ENCODE results near the gene KRTAP5-5.

GRCh38 chr11:1665313-1665712 is 35.7 kb downstream of the KRTAP5-5 start:
- no peak for TF ChIP-seq CTCF (IDR thresholded peaks at IDR 0.05)
- no peak for TF ChIP-seq POLR2AphosphoS5 (IDR thresholded peaks at IDR 0.05; ENCODE audit: low read depth, low read length)
- TF ChIP-seq, protein P1, sequence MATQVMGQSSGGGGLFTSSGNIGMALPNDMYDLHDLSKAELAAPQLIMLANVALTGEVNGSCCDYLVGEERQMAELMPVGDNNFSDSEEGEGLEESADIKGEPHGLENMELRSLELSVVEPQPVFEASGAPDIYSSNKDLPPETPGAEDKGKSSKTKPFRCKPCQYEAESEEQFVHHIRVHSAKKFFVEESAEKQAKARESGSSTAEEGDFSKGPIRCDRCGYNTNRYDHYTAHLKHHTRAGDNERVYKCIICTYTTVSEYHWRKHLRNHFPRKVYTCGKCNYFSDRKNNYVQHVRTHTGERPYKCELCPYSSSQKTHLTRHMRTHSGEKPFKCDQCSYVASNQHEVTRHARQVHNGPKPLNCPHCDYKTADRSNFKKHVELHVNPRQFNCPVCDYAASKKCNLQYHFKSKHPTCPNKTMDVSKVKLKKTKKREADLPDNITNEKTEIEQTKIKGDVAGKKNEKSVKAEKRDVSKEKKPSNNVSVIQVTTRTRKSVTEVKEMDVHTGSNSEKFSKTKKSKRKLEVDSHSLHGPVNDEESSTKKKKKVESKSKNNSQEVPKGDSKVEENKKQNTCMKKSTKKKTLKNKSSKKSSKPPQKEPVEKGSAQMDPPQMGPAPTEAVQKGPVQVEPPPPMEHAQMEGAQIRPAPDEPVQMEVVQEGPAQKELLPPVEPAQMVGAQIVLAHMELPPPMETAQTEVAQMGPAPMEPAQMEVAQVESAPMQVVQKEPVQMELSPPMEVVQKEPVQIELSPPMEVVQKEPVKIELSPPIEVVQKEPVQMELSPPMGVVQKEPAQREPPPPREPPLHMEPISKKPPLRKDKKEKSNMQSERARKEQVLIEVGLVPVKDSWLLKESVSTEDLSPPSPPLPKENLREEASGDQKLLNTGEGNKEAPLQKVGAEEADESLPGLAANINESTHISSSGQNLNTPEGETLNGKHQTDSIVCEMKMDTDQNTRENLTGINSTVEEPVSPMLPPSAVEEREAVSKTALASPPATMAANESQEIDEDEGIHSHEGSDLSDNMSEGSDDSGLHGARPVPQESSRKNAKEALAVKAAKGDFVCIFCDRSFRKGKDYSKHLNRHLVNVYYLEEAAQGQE (IDR thresholded peaks at IDR 0.05; ENCODE audit: insufficient read depth in 1 of 2, low read depth in 2 of 2, low read length in 1 of 2), result no peak
- TF ChIP-seq SIN3A (IDR thresholded peaks at IDR 0.05; ENCODE audit: borderline replicate concordance, insufficient read depth, low read depth, low read length), result no peak
- TF ChIP-seq TCF7L2 (IDR thresholded peaks at IDR 0.05; ENCODE audit: low read depth, low read length), result no peak

Measured in Panc1 (cell line).